WTC11 (cell line): ENCODE measurements around the gene FMNL2. TPM values are rescaled to one million over a fixed set of nuclear protein-coding genes. Genes with fewer than 3 reads are reported as not detected.

Experiments
- ATAC-seq: fragments of 200-7000 bp; cut with Tn5 transposase; 2 replicates; pipeline ENCODE4 v1.10.0; 2021; ENCODE audit warnings: mild to moderate bottlenecking, moderate library complexity
- CTCF ChIA-PET: fragments of 300-600 bp; sonication (Branson Sonifier 250); formaldehyde crosslinking; loops from one replicate; lab custom pipeline; 2021; ENCODE audit warnings: antibody characterized with exemption; lab: Charles Lee
- POLR2A ChIA-PET: fragments of 350-600 bp; sonication (Branson Sonifier 250); formaldehyde crosslinking; loops from one replicate; lab custom pipeline; 2021; ENCODE audit warnings: antibody characterized with exemption; lab: Charles Lee
- DNase-seq: peaks from one replicate; pipeline ENCODE4 v3.0.0; 2021; ENCODE audit warnings: low spot score
- H3K27ac Mint-ChIP-seq: 2 replicates; pipeline ENCODE4 v1.8.0; 2021; ENCODE audit warnings: mixed read lengths
- H3K27me3 Mint-ChIP-seq: 2 replicates; pipeline ENCODE4 v1.8.0; 2021; ENCODE audit warnings: low read depth, mild to moderate bottlenecking, moderate library complexity, mixed read lengths
- H3K36me3 Mint-ChIP-seq: 2 replicates; pipeline ENCODE4 v1.8.0; 2021; ENCODE audit warnings: mixed read lengths
- H3K4me1 Mint-ChIP-seq: 2 replicates; pipeline ENCODE4 v1.8.0; 2022; ENCODE audit warnings: mixed read lengths
- H3K4me3 Mint-ChIP-seq: 2 replicates; pipeline ENCODE4 v1.8.0; 2021; ENCODE audit warnings: mild to moderate bottlenecking, moderate library complexity, mixed read lengths
- H3K9me3 Mint-ChIP-seq: 2 replicates; pipeline ENCODE4 v1.8.0; 2021; ENCODE audit warnings: mixed read lengths
- ARID4B ChIP-seq: sonication (generic); formaldehyde crosslinking; IDR thresholded peaks from 2 replicates; pipeline ENCODE4 v1.8.0; 2023; ENCODE audit warnings: missing genetic modification reagents, mild to moderate bottlenecking, borderline replicate concordance
- ATF3 ChIP-seq: sonication (generic); formaldehyde crosslinking; conservative IDR thresholded peaks from 2 replicates; pipeline ENCODE4 v1.8.1; 2022; ENCODE audit warnings: mild to moderate bottlenecking, missing genetic modification reagents
- CBFB ChIP-seq: sonication (generic); formaldehyde crosslinking; IDR thresholded peaks from 2 replicates; pipeline ENCODE4 v1.8.1; 2022; ENCODE audit warnings: mild to moderate bottlenecking, low read depth, missing genetic modification reagents
- EMX1 ChIP-seq: fragments of 250-450 bp; sonication (Bioruptor Pico); IDR thresholded peaks from 2 replicates; pipeline ENCODE4 v1.8.0; 2021; ENCODE audit warnings: mild to moderate bottlenecking
- ERG ChIP-seq: fragments of 250-450 bp; sonication (Bioruptor Pico); IDR thresholded peaks from 2 replicates; pipeline ENCODE4 v1.8.0; 2021; ENCODE audit warnings: mild to moderate bottlenecking
- ETV6 ChIP-seq: sonication (generic); formaldehyde crosslinking; IDR thresholded peaks from 2 replicates; pipeline ENCODE4 v1.8.1; 2022; ENCODE audit warnings: mild to moderate bottlenecking, missing genetic modification reagents
- FOXJ3 ChIP-seq: sonication (generic); formaldehyde crosslinking; IDR thresholded peaks from 2 replicates; pipeline ENCODE4 v1.9.0; 2021; ENCODE audit warnings: missing genetic modification reagents, mild to moderate bottlenecking, borderline replicate concordance
- GRHL2 ChIP-seq: fragments of 250-450 bp; sonication (Bioruptor Pico); IDR thresholded peaks from 2 replicates; pipeline ENCODE4 v1.8.0; 2022; ENCODE audit warnings: mild to moderate bottlenecking, moderate library complexity; ENCODE audit not compliant: insufficient replicate concordance, severe bottlenecking
- HMGA2 ChIP-seq: fragments of 250-450 bp; sonication (Bioruptor Pico); IDR thresholded peaks from 2 replicates; pipeline ENCODE4 v1.4.0; 2021; ENCODE audit warnings: mild to moderate bottlenecking, moderate library complexity
- HMGXB4 ChIP-seq: sonication (generic); formaldehyde crosslinking; IDR thresholded peaks from 2 replicates; pipeline ENCODE4 v1.8.1; 2023; ENCODE audit warnings: mild to moderate bottlenecking, moderate library complexity, missing genetic modification reagents
- IRF2 ChIP-seq: sonication (generic); formaldehyde crosslinking; IDR thresholded peaks from 2 replicates; pipeline ENCODE4 v1.8.0; 2022; ENCODE audit warnings: low read depth, missing genetic modification reagents, borderline replicate concordance
- JUN ChIP-seq: sonication (generic); formaldehyde crosslinking; IDR thresholded peaks from 2 replicates; pipeline ENCODE4 v1.8.0; 2023; ENCODE audit warnings: mild to moderate bottlenecking, missing genetic modification reagents
- MXD4 ChIP-seq: fragments of 250-450 bp; sonication (Bioruptor Pico); IDR thresholded peaks from 2 replicates; pipeline ENCODE4 v1.8.0; 2021; ENCODE audit warnings: mild to moderate bottlenecking, moderate library complexity, borderline replicate concordance
- NFYB ChIP-seq: sonication (generic); formaldehyde crosslinking; conservative IDR thresholded peaks from 2 replicates; pipeline ENCODE4 v1.8.0; 2022; ENCODE audit warnings: low read depth, missing genetic modification reagents
- NR1H2 ChIP-seq: sonication (generic); formaldehyde crosslinking; IDR thresholded peaks from 2 replicates; pipeline ENCODE4 v1.9.0; 2021; ENCODE audit warnings: mild to moderate bottlenecking, moderate library complexity, missing genetic modification reagents
- OVOL2 ChIP-seq: fragments of 250-450 bp; sonication (Bioruptor Pico); IDR thresholded peaks from 2 replicates; pipeline ENCODE4 v1.9.0; 2021; ENCODE audit warnings: mild to moderate bottlenecking, borderline replicate concordance
- PRDM15 ChIP-seq: sonication (generic); formaldehyde crosslinking; IDR thresholded peaks from 2 replicates; pipeline ENCODE4 v1.8.0; 2022; ENCODE audit warnings: missing genetic modification reagents
- SP1 ChIP-seq: sonication (generic); formaldehyde crosslinking; conservative IDR thresholded peaks from 2 replicates; pipeline ENCODE4 v1.8.1; 2022; ENCODE audit warnings: missing genetic modification reagents
- TCF7 ChIP-seq: sonication (generic); formaldehyde crosslinking; IDR thresholded peaks from 2 replicates; pipeline ENCODE4 v1.8.0; 2022; ENCODE audit warnings: mild to moderate bottlenecking, low read depth, missing genetic modification reagents, moderate library complexity
- TEAD1 ChIP-seq: sonication (generic); formaldehyde crosslinking; IDR thresholded peaks from 2 replicates; pipeline ENCODE4 v1.8.0; 2022; ENCODE audit warnings: mild to moderate bottlenecking, missing genetic modification reagents
- ZBTB21 ChIP-seq: sonication (generic); formaldehyde crosslinking; IDR thresholded peaks from 2 replicates; pipeline ENCODE4 v1.8.1; 2023; ENCODE audit warnings: mild to moderate bottlenecking, missing genetic modification reagents, borderline replicate concordance
- total RNA-seq: library from RNA; stranded (reverse); gene quantifications from 3 replicates; pipeline ENCODE4 v1.2.3, GENCODE V29; 2021

The FMNL2 gene
- total RNA-seq, 1 experiment from 2014 or later = 43.0 TPM

- no peak for TF ChIP-seq PRDM15 (CRISPR knock-in tag)
These were observed 164.4 kb downstream of the FMNL2 start (continued) for GRCh38 chr2:152499331-152499816.

GRCh38 chr2:152499896-152500735, 165.1 kb downstream of the FMNL2 start:
- Mint-ChIP-seq H3K4me3 (no peak overlapping the region), H3K4me1 (peaks cover 56% of the 10 kb centered on the region), H3K27ac (no peak overlapping the region), H3K9me3 (peaks cover 17% of the 10 kb centered on the region), H3K27me3 (no peaks in the 10 kb centered on the region), H3K36me3 (peaks cover 12% of the 10 kb centered on the region)
- CTCF ChIA-PET = interaction anchor here (0.7 to 0.9 kb wide), 3 partner anchors 9 to 165 kb away, joined by 3 to 6 read pairs (median 3); partner anchors contain the start of gene FMNL2
- POLR2A ChIA-PET = no interaction called here
- DNase-seq = no peak
- no peak for TF ChIP-seq NFYB (CRISPR knock-in tag)
- peak; percentile 74 for ATAC-seq

- Mint-ChIP-seq H3K4me3 (no peak overlapping the region), H3K9me3 (peaks cover 17% of the 10 kb centered on the region), H3K27me3 (no peaks in the 10 kb centered on the region), H3K27ac (no peak overlapping the region), H3K36me3 (peaks cover 12% of the 10 kb centered on the region), H3K4me1 (peaks cover 59% of the 10 kb centered on the region)
- no peak for DNase-seq
- CTCF ChIA-PET = interaction anchor here (0.7 to 0.9 kb wide), 3 partner anchors 10 to 165 kb away, joined by 3 to 6 read pairs (median 3); partner anchors contain the start of gene FMNL2
- no peak for ATAC-seq
- POLR2A ChIA-PET = no interaction called here
- TF ChIP-seq HMGXB4 = no peak
- no peak for TF ChIP-seq IRF2 (CRISPR knock-in tag)
- TF ChIP-seq HMGA2 = no peak
- no peak for TF ChIP-seq FOXJ3
- TF ChIP-seq TEAD1 (CRISPR knock-in tag) = no peak
- TF ChIP-seq OVOL2 (CRISPR knock-in tag) = no peak
- TF ChIP-seq JUN (CRISPR knock-in tag) = no peak
- TF ChIP-seq ERG (CRISPR knock-in tag) = no peak
- no peak for TF ChIP-seq EMX1 (CRISPR knock-in tag)
- TF ChIP-seq NR1H2 (CRISPR knock-in tag) = no peak
- TF ChIP-seq ZBTB21 (CRISPR knock-in tag) = no peak
- TF ChIP-seq ARID4B (CRISPR knock-in tag) = no peak
- no peak for TF ChIP-seq GRHL2 (CRISPR knock-in tag)
- TF ChIP-seq SP1 = no peak
- TF ChIP-seq MXD4 (CRISPR knock-in tag) = no peak
- TF ChIP-seq CBFB (CRISPR knock-in tag) = no peak
- TF ChIP-seq ETV6 = no peak
- no peak for TF ChIP-seq ATF3 (CRISPR knock-in tag)
- TF ChIP-seq TCF7 (CRISPR knock-in tag) = no peak
These were observed 165.8 kb downstream of the FMNL2 start for GRCh38 chr2:152500772-152501171.
